HUDEP-2 (cell line): ENCODE data around the gene GOLPH3.

Experiments
- DNase-seq, 76 experiments: peaks; one replicate each; lab custom pipeline; 2025; ENCODE audit not compliant: unreplicated experiment in 76 of 76; lab: John Stamatoyannopoulos, UW

The GOLPH3 gene

DNA sequence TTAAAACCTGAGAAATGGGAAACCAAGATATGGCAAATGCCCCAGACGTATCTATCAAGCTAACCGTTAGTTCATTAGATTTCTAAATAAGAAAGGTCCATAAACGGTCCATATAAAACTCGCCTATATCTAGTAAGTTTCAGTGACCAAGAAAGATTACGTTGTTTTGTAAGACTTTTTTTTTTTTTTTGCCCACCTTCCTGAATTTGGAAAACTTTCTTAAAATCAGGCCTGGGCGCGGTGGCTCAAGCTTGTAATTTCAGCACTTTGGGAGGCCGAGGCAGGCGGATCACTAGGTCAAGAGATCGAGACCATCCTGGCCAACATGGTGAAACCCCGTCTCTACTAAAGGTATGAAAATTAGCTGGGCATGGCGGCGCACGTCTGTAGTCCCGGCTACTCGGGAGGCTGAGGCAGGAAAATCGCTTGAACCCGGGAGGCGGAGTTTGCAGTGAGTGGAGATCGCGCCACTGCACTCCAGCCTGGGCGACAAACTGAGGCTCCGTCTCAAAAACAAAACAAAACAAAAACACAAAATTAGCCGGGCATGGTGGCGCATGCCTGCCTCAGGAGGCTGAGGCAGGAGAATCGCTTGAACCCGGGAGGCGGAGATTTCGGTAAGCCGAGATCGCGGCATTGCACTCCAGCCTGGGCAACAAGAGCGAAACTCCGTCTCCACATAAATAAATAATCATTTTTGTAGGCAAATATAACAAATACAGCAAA is 1.8 kb downstream of the GOLPH3 start:
- DNase-seq = peak in 17 of 76 experiments; percentile 12 to 45 (median 18)

GRCh38 chr5:32170303-32171151 is 3.6 kb downstream of the GOLPH3 start:
- DNase-seq = no peak

- no peak for DNase-seq
Measured at GRCh38 chr5:32168460-32169033, 5.6 kb downstream of the GOLPH3 start.

DNA sequence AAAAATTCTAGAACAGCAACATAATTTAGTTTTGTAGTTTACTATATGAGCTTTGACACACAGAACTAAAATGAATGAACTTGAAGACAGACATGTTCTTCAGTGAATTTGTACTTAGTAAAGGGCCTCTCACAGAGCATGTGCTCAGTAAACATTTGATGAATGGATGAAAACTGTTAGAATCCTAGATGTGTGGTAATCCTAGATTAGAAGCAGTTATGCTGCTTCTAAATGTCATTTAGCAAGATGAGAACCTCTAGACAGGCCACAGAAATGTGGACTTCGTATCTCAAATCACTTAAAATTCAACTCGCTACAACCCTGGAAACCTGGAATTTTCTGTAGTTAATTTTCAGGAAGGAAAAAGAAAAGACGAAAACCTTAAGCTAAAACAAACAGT is 8.5 kb downstream of the GOLPH3 start:
- DNase-seq = no peak

- DNase-seq = no peak
Measured at GRCh38 chr5:32163785-32164184, 10.3 kb downstream of the GOLPH3 start.

- no peak for DNase-seq
Measured at GRCh38 chr5:32163053-32163452, 11.1 kb downstream of the GOLPH3 start.

DNA sequence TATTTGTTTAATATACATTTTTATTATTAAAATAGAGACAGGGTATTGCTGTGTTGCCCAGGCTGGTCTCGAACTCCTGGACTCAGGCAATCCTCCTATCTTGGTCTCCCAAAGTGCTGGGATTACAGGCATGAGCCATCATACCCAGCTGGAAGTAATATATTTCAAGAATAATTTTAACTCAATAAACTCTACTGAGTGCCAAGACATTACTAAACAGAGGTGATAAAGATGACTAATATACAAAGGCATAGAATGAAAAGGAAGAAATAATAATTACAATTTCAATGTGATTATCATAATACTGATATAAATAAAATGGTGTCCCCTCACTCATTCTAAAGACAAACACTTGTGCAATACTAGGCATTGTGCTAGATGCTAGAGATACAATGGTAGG is 13.9 kb downstream of the GOLPH3 start:
- DNase-seq = no peak

- no peak for DNase-seq
Measured at GRCh38 chr5:32159328-32160072, 14.6 kb downstream of the GOLPH3 start.

GRCh38 chr5:32158679-32158975 is 15.5 kb downstream of the GOLPH3 start:
- no peak for DNase-seq

GRCh38 chr5:32157078-32157477 is 17.0 kb downstream of the GOLPH3 start:
- no peak for DNase-seq

DNA sequence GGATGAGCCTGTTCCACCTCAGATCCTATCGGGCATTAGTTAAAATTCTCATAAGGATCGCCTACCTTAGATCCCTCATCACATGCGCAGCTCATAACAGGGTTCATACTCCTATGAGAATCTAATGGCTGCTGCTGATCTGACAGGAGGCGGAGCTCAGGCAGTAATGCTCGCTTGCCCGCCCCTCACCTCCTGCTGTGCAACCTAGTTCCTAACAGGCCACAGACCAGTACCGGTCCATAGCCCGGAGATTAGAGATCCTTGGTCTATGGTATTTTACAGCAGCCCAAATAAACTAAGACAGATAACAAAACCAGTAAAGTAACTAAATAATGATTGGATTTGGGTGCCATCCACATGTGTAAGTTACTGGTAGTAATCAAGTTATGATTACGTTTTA is 17.5 kb downstream of the GOLPH3 start:
- no peak for DNase-seq

DNA sequence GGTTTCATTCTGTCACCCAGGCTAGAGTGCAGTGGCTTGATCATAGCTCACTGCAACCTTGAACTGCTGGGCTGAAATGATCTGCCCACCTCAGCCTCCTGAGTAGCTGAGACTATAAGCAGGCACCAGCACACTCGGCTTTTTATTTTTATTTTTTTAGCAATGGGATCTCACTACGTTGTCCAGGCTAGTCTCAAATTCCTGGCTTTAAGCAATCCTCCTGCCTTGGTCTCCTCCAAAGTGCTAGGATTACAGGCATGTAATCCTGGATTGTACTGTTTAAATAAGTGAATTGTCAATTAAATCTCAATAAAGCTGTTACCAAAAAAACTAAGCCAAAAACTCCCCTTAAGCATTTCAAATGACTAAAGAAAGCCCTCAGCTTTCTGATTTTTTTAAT is 18.9 kb downstream of the GOLPH3 start:
- DNase-seq = no peak

GRCh38 chr5:32153723-32154122 is 20.4 kb downstream of the GOLPH3 start:
- no peak for DNase-seq

- DNase-seq = no peak
Measured at GRCh38 chr5:32151198-32151597, 22.9 kb downstream of the GOLPH3 start.

GRCh38 chr5:32150366-32150765 is 23.8 kb downstream of the GOLPH3 start:
- DNase-seq = no peak

GRCh38 chr5:32147959-32148358 is 26.2 kb downstream of the GOLPH3 start:
- peak in 14 of 76 experiments; percentile 1 to 40 (median 23) for DNase-seq

- no peak for DNase-seq
Measured at GRCh38 chr5:32147236-32147635, 26.9 kb downstream of the GOLPH3 start.

DNA sequence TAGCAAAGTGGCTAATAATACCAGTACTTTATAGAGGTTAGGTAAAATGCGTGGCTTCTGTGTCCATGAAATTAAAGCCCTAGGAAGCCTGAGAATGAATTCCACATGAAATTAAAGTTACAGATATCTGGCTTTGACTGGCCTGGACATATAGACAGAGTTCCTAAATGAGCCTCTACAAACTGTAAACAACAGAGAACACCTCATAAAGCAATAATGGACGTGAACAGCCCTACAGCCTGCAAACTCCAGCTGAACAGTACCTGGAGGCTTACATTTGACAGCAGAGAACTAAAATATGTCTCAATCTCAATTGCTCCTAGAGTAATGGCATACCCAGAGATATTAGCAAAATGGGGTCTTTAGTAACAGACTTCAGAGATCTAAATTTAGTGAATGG is 28.7 kb downstream of the GOLPH3 start:
- no peak for DNase-seq

GRCh38 chr5:32144378-32145207 is 29.5 kb downstream of the GOLPH3 start:
- DNase-seq = peak in 3 of 76 experiments; percentile 5 to 10 (median 7)
